ENCODE results near the gene ADGRV1. TPM values are rescaled to one million over a fixed set of nuclear protein-coding genes. Genes with fewer than 3 reads are reported as not detected.

Gene ADGRV1
- total RNA-seq, 1 experiment from 2014 or later, result not detected

DNA sequence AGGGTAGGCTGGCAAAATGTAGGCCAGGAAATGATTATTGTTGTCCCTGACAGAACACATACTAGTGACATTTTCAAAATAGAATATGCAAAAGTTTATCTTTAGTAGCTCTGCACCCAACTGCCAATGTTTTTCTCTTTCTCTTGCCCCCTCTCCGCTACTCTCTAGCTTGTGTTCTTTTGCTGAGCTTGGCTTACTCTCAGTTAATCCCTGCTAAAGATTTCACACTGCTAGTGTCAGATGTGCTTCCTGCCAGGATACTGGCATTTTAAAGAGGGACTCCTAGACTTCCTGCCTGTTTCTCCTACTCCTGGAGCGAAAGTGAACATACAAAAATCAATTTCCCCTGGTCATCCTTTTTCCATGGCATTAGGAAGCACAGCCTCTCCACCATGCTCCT is 564.1 kb downstream of the ADGRV1 start:
- DNase-seq (ENCODE audit: unreplicated experiment), result no peak
- Mint-ChIP-seq H3K4me1 (ENCODE audit: insufficient read depth, unreplicated experiment) (peaks cover 15% of the 10 kb centered on the region), H3K9me3 (ENCODE audit: unreplicated experiment) (no peaks in the 10 kb centered on the region), H3K36me3 (ENCODE audit: insufficient read depth, unreplicated experiment) (no peaks in the 10 kb centered on the region), H3K27me3 (ENCODE audit: insufficient read depth, unreplicated experiment) (no peaks in the 10 kb centered on the region), H3K4me3 (ENCODE audit: unreplicated experiment) (no peak overlapping the region), H3K27ac (ENCODE audit: low read depth, unreplicated experiment) (no peak overlapping the region)
- intact Hi-C loops (cut with micrococcal nuclease), result no loop called here
- TF ChIP-seq, protein P1, sequence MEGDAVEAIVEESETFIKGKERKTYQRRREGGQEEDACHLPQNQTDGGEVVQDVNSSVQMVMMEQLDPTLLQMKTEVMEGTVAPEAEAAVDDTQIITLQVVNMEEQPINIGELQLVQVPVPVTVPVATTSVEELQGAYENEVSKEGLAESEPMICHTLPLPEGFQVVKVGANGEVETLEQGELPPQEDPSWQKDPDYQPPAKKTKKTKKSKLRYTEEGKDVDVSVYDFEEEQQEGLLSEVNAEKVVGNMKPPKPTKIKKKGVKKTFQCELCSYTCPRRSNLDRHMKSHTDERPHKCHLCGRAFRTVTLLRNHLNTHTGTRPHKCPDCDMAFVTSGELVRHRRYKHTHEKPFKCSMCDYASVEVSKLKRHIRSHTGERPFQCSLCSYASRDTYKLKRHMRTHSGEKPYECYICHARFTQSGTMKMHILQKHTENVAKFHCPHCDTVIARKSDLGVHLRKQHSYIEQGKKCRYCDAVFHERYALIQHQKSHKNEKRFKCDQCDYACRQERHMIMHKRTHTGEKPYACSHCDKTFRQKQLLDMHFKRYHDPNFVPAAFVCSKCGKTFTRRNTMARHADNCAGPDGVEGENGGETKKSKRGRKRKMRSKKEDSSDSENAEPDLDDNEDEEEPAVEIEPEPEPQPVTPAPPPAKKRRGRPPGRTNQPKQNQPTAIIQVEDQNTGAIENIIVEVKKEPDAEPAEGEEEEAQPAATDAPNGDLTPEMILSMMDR (IDR thresholded peaks at IDR 0.05; ENCODE audit: unreplicated experiment), result no peak
- BruUV-seq (replicated peaks), result no TSS peak
- ChIA-PET CTCF (interaction anchor here (0.6 kb wide), 1 partner anchor 15 kb away, joined by 3 read pairs; no protein-coding TSS in a partner anchor), POLR2A (interaction anchor here (0.5 to 1.3 kb wide), 2 partner anchors 23 to 60 kb away, joined by 3 read pairs; no protein-coding TSS in a partner anchor)

DNA sequence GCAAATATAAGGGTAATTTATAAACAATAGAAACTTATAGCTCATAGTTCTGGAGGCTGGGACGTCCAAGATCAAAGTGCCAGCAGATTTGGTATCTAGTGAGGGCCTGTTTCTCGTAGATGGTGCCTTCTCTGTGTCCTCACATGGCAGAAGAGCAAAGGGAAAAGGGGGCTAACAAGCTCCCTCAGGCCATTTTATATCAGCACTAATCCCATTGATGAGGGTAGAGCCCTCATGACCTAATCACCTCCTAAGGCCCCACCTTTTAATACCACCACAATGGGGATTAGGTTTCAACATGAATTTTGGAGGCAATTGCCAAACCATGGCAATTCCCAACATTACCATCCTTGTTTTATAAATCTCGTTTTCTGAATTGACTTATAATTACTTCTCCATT is 564.7 kb downstream of the ADGRV1 start:
- ChIA-PET POLR2A (interaction anchor here (0.5 to 1.3 kb wide), 2 partner anchors 23 to 60 kb away, joined by 3 read pairs; no protein-coding TSS in a partner anchor), CTCF (interaction anchor here (0.6 kb wide), 2 partner anchors 14 to 32 kb away, joined by 3 read pairs; no protein-coding TSS in a partner anchor)
- no peaks in the 10 kb centered on the region for H3K36me3 Mint-ChIP-seq (ENCODE audit: insufficient read depth, unreplicated experiment)
- BruUV-seq (replicated peaks), result no TSS peak
- peaks cover 21% of the 10 kb centered on the region for H3K4me1 Mint-ChIP-seq (ENCODE audit: insufficient read depth, unreplicated experiment)
- DNase-seq (ENCODE audit: unreplicated experiment), result no peak
- H3K27ac Mint-ChIP-seq (ENCODE audit: low read depth, unreplicated experiment), result no peak overlapping the region
- no peak overlapping the region for H3K4me3 Mint-ChIP-seq (ENCODE audit: unreplicated experiment)
- H3K27me3 Mint-ChIP-seq (ENCODE audit: insufficient read depth, unreplicated experiment), result no peaks in the 10 kb centered on the region
- H3K9me3 Mint-ChIP-seq (ENCODE audit: unreplicated experiment), result no peaks in the 10 kb centered on the region
- TF ChIP-seq, protein P1 (IDR thresholded peaks at IDR 0.05; ENCODE audit: unreplicated experiment), result no peak
- intact Hi-C loops (cut with micrococcal nuclease), result no loop called here

DNA sequence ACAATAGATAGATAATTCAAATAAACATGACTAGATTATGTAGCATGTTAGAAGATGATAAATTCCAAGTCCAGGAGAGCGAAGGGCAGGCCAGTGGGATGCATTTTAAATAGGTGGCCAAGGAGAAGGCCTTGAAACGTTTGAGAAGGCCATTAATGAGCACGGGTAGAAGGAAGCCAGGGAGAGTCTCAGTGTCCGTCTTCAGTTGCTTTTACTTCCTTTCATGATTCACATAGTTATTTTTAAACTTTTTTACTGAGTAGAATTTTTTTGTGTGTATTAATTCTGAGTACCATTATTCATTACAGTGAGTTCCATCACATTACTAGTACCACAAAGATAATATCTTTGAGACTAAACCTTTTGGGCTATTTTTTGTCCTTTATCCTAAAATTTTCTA is 565.3 kb downstream of the ADGRV1 start:
- CTCF ChIA-PET, result interaction anchor here (0.6 kb wide), 1 partner anchor 32 kb away, joined by 3 read pairs; no protein-coding TSS in a partner anchor
- POLR2A ChIA-PET, result no interaction called here
- Mint-ChIP-seq H3K9me3 (ENCODE audit: unreplicated experiment) (no peaks in the 10 kb centered on the region), H3K4me1 (ENCODE audit: insufficient read depth, unreplicated experiment) (peaks cover 22% of the 10 kb centered on the region), H3K36me3 (ENCODE audit: insufficient read depth, unreplicated experiment) (no peaks in the 10 kb centered on the region), H3K27ac (ENCODE audit: low read depth, unreplicated experiment) (no peak overlapping the region), H3K27me3 (ENCODE audit: insufficient read depth, unreplicated experiment) (no peaks in the 10 kb centered on the region), H3K4me3 (ENCODE audit: unreplicated experiment) (no peak overlapping the region)
- no peak for DNase-seq (ENCODE audit: unreplicated experiment)
- BruUV-seq (replicated peaks), result no TSS peak
- intact Hi-C loops (cut with micrococcal nuclease), result no loop called here
- TF ChIP-seq, protein P1 (IDR thresholded peaks at IDR 0.05; ENCODE audit: unreplicated experiment), result no peak

DNA sequence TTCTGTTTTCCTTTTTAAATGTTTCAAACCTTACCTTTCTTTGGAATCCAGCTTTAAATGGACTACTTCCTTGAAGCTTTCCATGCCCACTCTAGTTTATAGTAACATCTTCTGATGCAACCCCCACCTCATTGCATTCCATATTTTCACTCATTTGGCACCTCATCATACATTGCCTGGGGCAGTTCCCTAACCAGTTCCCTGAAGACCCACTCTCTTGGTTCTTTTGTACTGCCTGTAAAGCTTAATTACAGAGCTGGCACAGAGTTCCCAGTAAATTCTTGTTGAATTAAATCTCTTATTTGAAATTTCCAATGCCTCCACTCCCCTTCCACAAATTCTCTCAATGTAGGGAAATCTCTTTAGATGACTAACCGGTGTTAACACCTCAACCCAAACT is 567.3 kb downstream of the ADGRV1 start:
- peaks cover 22% of the 10 kb centered on the region for H3K4me1 Mint-ChIP-seq (ENCODE audit: insufficient read depth, unreplicated experiment)
- TF ChIP-seq, protein P1 (IDR thresholded peaks at IDR 0.05; ENCODE audit: unreplicated experiment), result no peak
- no peak overlapping the region for H3K4me3 Mint-ChIP-seq (ENCODE audit: unreplicated experiment)
- ChIA-PET CTCF (interaction anchor here (0.7 to 1.5 kb wide), 4 partner anchors 10 to 294 kb away, joined by 3 read pairs; no protein-coding TSS in a partner anchor), POLR2A (interaction anchor here (0.6 to 1.3 kb wide), 3 partner anchors 11 to 56 kb away, joined by 3 read pairs; no protein-coding TSS in a partner anchor)
- H3K27ac Mint-ChIP-seq (ENCODE audit: low read depth, unreplicated experiment), result no peak overlapping the region
- BruUV-seq (replicated peaks), result no TSS peak
- H3K9me3 Mint-ChIP-seq (ENCODE audit: unreplicated experiment), result no peaks in the 10 kb centered on the region
- intact Hi-C loops (cut with micrococcal nuclease), result no loop called here
- H3K36me3 Mint-ChIP-seq (ENCODE audit: insufficient read depth, unreplicated experiment), result no peaks in the 10 kb centered on the region
- no peak for DNase-seq (ENCODE audit: unreplicated experiment)
- H3K27me3 Mint-ChIP-seq (ENCODE audit: insufficient read depth, unreplicated experiment), result no peaks in the 10 kb centered on the region
